ENCODE measurements around the gene SLC30A1.

GRCh38 chr1:211535346-211535745 is 43.6 kb downstream of the SLC30A1 start:
- no peak for TF ChIP-seq EP300 (IDR thresholded peaks at IDR 0.05; ENCODE audit: borderline replicate concordance)
- no peak for TF ChIP-seq TAF1 (IDR thresholded peaks at IDR 0.05; ENCODE audit: low read depth)
- no peak for TF ChIP-seq REST (IDR thresholded peaks at IDR 0.05; ENCODE audit: low read depth)
- no peak for TF ChIP-seq USF1 (IDR thresholded peaks at IDR 0.05)
- TF ChIP-seq CEBPB (IDR thresholded peaks at IDR 0.05), result no peak
- TF ChIP-seq CREB1 (IDR thresholded peaks at IDR 0.05; ENCODE audit: low read depth), result no peak
- no peak for TF ChIP-seq NFIC (IDR thresholded peaks at IDR 0.05)
- TF ChIP-seq FOXM1 (IDR thresholded peaks at IDR 0.05; ENCODE audit: borderline replicate concordance, low read depth), result no peak

All from Ishikawa (cell line).